ENCODE measurements around the gene TSPAN15. TPM values are rescaled to one million over a fixed set of nuclear protein-coding genes. Genes with fewer than 3 reads are reported as not detected.

TSPAN15 gene
- total RNA-seq, 2 donors from 2014 or later, result 44.6 to 45.6 TPM

GRCh38 chr10:69552268-69552667 lies 101.0 kb downstream of the TSPAN15 start:
- no peak for DNase-seq (ENCODE audit: low spot score)
- intact Hi-C loops (cut with DNase I), result no loop called here

GRCh38 chr10:69553328-69553727 lies 102.1 kb downstream of the TSPAN15 start:
- intact Hi-C loops (cut with DNase I), result no loop called here
- DNase-seq (ENCODE audit: low spot score), result no peak

- intact Hi-C loops (cut with DNase I), result no loop called here
- DNase-seq (ENCODE audit: low spot score), result no peak
Measured at GRCh38 chr10:69554611-69555010, 103.3 kb downstream of the TSPAN15 start.

Other genes with a start within 250 kb of the TSPAN15 start
- under 1 TPM; 0.05 to 0.09 TPM for gene HKDC1, start 231.1 kb upstream of the TSPAN15 start, total RNA-seq
- gene HK1, start 173.0 kb upstream of the TSPAN15 start, total RNA-seq, result 100 to 1,000 TPM in 1 of 2 donors, 10 to 100 TPM in 1; 75.6 to 103 TPM
- gene TACR2, start 34.5 kb upstream of the TSPAN15 start, total RNA-seq, result 1 to 10 TPM in 1 of 2 donors, under 1 TPM in 1; 0.71 to 3.0 TPM
- not detected for gene NEUROG3, start 122.0 kb downstream of the TSPAN15 start, total RNA-seq
- gene FAM241B, start 178.8 kb downstream of the TSPAN15 start, total RNA-seq, result 1 to 10 TPM; 2.2 to 3.1 TPM